ENCODE results near the gene DOHH. TPM values are rescaled to one million over a fixed set of nuclear protein-coding genes. Genes with fewer than 3 reads are reported as not detected.

DOHH gene
- total RNA-seq, 4 donors from 2014 or later, result 1.2 to 10.4 (median 4.7) TPM

GRCh38 chr19:3470500-3471128 lies 29.9 kb downstream of the DOHH start:
- Histone ChIP-seq H3K27me3 (no peaks in the 10 kb centered on the region), H3K4me3 (no peak overlapping the region), H3K4me1 (peaks cover 0 to 13% of the 10 kb centered on the region in 2 donors), H3K27ac (peak overlapping the region in 1 of 2 donors; percentile 26), H3K36me3 (no peaks in the 10 kb centered on the region), H3K9me3 (no peaks in the 10 kb centered on the region)
- DNase-seq, result peak in 1 of 2 donors; percentile 18
- TF ChIP-seq POLR2A (IDR thresholded peaks at IDR 0.05), result no peak
- TF ChIP-seq, protein P1, sequence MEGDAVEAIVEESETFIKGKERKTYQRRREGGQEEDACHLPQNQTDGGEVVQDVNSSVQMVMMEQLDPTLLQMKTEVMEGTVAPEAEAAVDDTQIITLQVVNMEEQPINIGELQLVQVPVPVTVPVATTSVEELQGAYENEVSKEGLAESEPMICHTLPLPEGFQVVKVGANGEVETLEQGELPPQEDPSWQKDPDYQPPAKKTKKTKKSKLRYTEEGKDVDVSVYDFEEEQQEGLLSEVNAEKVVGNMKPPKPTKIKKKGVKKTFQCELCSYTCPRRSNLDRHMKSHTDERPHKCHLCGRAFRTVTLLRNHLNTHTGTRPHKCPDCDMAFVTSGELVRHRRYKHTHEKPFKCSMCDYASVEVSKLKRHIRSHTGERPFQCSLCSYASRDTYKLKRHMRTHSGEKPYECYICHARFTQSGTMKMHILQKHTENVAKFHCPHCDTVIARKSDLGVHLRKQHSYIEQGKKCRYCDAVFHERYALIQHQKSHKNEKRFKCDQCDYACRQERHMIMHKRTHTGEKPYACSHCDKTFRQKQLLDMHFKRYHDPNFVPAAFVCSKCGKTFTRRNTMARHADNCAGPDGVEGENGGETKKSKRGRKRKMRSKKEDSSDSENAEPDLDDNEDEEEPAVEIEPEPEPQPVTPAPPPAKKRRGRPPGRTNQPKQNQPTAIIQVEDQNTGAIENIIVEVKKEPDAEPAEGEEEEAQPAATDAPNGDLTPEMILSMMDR (IDR thresholded peaks at IDR 0.05), result no peak
- intact Hi-C loops (cut with DNase I; ENCODE audit: low total_unique reads), result no loop called here

GRCh38 chr19:3469638-3470499 lies 30.6 kb downstream of the DOHH start:
- TF ChIP-seq, protein P1 (IDR thresholded peaks at IDR 0.05), result no peak
- TF ChIP-seq POLR2A (IDR thresholded peaks at IDR 0.05), result no peak
- DNase-seq, result peak in 1 of 2 donors; percentile 23
- Histone ChIP-seq H3K27me3 (no peaks in the 10 kb centered on the region), H3K27ac (peak overlapping the region; percentile 36 to 53), H3K9me3 (no peaks in the 10 kb centered on the region), H3K36me3 (no peaks in the 10 kb centered on the region), H3K4me3 (no peak overlapping the region), H3K4me1 (peaks cover 0 to 13% of the 10 kb centered on the region in 2 donors)
- intact Hi-C loops (cut with DNase I; ENCODE audit: low total_unique reads), result loop anchor here (2.0 kb wide), 1 partner anchor 31 kb away; no protein-coding TSS in a partner anchor

DNA sequence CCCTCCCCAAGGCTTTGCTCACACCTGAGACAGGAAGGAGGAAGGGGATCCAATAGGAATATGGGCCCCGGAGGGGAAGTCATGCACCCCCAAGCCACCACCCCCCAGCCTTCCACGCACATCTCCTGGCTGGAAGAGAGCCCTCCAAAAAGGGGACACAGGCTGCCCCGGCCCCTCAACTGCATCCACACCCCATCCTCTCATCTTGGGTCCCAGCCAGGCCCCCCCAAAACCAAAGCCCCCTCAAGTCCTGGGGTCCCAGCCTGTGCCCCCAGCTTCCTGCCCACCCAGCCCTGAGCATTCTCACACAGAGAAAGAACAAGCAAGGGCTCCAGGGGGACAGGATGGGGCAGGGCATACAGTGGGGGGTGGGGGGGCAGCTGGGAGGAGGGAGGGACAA lies 32.3 kb downstream of the DOHH start:
- Histone ChIP-seq H3K4me1 (peaks cover 0 to 13% of the 10 kb centered on the region in 2 donors), H3K36me3 (no peaks in the 10 kb centered on the region), H3K4me3 (no peak overlapping the region), H3K27ac (peak overlapping the region; percentile 11 to 39), H3K27me3 (no peaks in the 10 kb centered on the region), H3K9me3 (no peaks in the 10 kb centered on the region)
- no peak for DNase-seq
- TF ChIP-seq, protein P1 (IDR thresholded peaks at IDR 0.05), result no peak
- no peak for TF ChIP-seq POLR2A (IDR thresholded peaks at IDR 0.05)
- intact Hi-C loops (cut with DNase I; ENCODE audit: low total_unique reads), result loop anchor here (2.0 kb wide), 1 partner anchor 29 kb away; no protein-coding TSS in a partner anchor

- intact Hi-C loops (cut with DNase I; ENCODE audit: low total_unique reads), result loop anchor here (2.0 kb wide), 1 partner anchor 29 kb away; no protein-coding TSS in a partner anchor
- no peak for TF ChIP-seq POLR2A (IDR thresholded peaks at IDR 0.05)
- TF ChIP-seq, protein P1 (IDR thresholded peaks at IDR 0.05), result no peak
- peak overlapping the region; percentile 11 to 39 for H3K27ac ChIP-seq
- peak in 1 of 2 donors; percentile 22 for DNase-seq
- no peak overlapping the region for H3K4me3 ChIP-seq
- no peaks in the 10 kb centered on the region for H3K27me3 ChIP-seq
- H3K9me3 ChIP-seq, result no peaks in the 10 kb centered on the region
- no peaks in the 10 kb centered on the region for H3K36me3 ChIP-seq
- peaks cover 0 to 10% of the 10 kb centered on the region in 2 donors for H3K4me1 ChIP-seq
Measured at GRCh38 chr19:3467437-3468198, 32.9 kb downstream of the DOHH start.
